SU-DHL-6 (cell line): ENCODE measurements around the gene BEAN1.

Experiments used
- H2AFZ ChIP-seq: fragments of 200-600 bp; sonication (generic); 2 replicates; pipeline ENCODE4 v1.6.1; 2014; ENCODE audit warnings: low read depth, mild to moderate bottlenecking, moderate library complexity, mixed read lengths, antibody characterized with exemption, low read length; ENCODE audit not compliant: severe bottlenecking
- H3F3A ChIP-seq: fragments of 200-600 bp; shearing (Covaris generic); 2 replicates; pipeline ENCODE4 v1.6.0; 2016; ENCODE audit warnings: antibody characterized with exemption, mild to moderate bottlenecking; ENCODE audit not compliant: insufficient read depth
- H3K27ac ChIP-seq: fragments of 200-600 bp; sonication (generic); 2 replicates; pipeline ENCODE4 v1.5.1; 2016; ENCODE audit warnings: low read depth, mild to moderate bottlenecking, low read length, moderate library complexity, mixed read lengths
- H3K27me3 ChIP-seq: fragments of 200-600 bp; sonication (generic), shearing (Covaris generic); 2 replicates; pipeline ENCODE4 v1.6.0; 2014; ENCODE audit warnings: mild to moderate bottlenecking, low read length
- H3K36me3 ChIP-seq: fragments of 200-600 bp; sonication (generic); 2 replicates; pipeline ENCODE4 v1.6.1; 2014; ENCODE audit warnings: mild to moderate bottlenecking, low read length, mixed read lengths
- H3K4me2 ChIP-seq: fragments of 300-600, 200-600 bp; shearing (Covaris generic), sonication (generic); 2 replicates; pipeline ENCODE4 v1.6.0; 2014; ENCODE audit warnings: low read length, low read depth, mild to moderate bottlenecking; ENCODE audit not compliant: poor library complexity, severe bottlenecking
- H3K4me3 ChIP-seq: fragments of 200-600 bp; sonication (generic); 2 replicates; pipeline ENCODE4 v1.5.1; 2014; ENCODE audit warnings: antibody characterized with exemption, low read length, mild to moderate bottlenecking, mixed read lengths; ENCODE audit not compliant: insufficient read depth, poor library complexity, severe bottlenecking
- H3K79me2 ChIP-seq: fragments of 200-600 bp; sonication (generic); 2 replicates; pipeline ENCODE4 v1.6.1; 2014; ENCODE audit warnings: mild to moderate bottlenecking, low read length, moderate library complexity; ENCODE audit not compliant: insufficient read depth
- H3K9ac ChIP-seq: fragments of 200-600 bp; sonication (generic); 2 replicates; pipeline ENCODE4 v1.7.0; 2014; ENCODE audit warnings: mild to moderate bottlenecking, low read length
- H3K9me2 ChIP-seq: fragments of 200-600 bp; sonication (generic); replicated peaks from 2 replicates; pipeline ENCODE4 v1.6.1; 2014; ENCODE audit warnings: low read length; ENCODE audit not compliant: insufficient read depth
- H3K9me3 ChIP-seq: fragments of 200-600 bp; sonication (generic); 2 replicates; pipeline ENCODE4 v1.6.1; 2014; ENCODE audit warnings: low read length, mixed read lengths; ENCODE audit not compliant: insufficient read depth
- H4K20me1 ChIP-seq: fragments of 200-600 bp; sonication (generic); 2 replicates; pipeline ENCODE4 v1.6.1; 2014; ENCODE audit warnings: low read depth, mild to moderate bottlenecking, antibody characterized with exemption, low read length, moderate library complexity, mixed read lengths
- CTCF ChIP-seq: fragments of 200-600 bp; sonication (generic); IDR thresholded peaks from one replicate; pipeline ENCODE4 v1.5.1; 2017; ENCODE audit warnings: antibody characterized with exemption, mild to moderate bottlenecking, low read length, moderate library complexity; ENCODE audit not compliant: insufficient read depth, poor library complexity, severe bottlenecking
- EZH2phosphoT487 ChIP-seq: fragments of 200-600 bp; sonication (generic), shearing (Covaris generic); conservative IDR thresholded peaks from 2 replicates; pipeline ENCODE4 v1.6.1; 2018; ENCODE audit warnings: mild to moderate bottlenecking, antibody characterized with exemption, low read length, moderate library complexity, mixed read lengths

The BEAN1 gene

GRCh38 chr16:66385415-66385814 lies 41.7 kb upstream of the BEAN1 start:
- Histone ChIP-seq H3F3A (no peaks in the 10 kb centered on the region), H3K79me2 (no peaks in the 10 kb centered on the region), H3K9ac (no peak overlapping the region), H3K27me3 (no peaks in the 10 kb centered on the region), H3K36me3 (no peaks in the 10 kb centered on the region), H2AFZ (no peak overlapping the region), H3K27ac (no peak overlapping the region), H3K4me3 (no peak overlapping the region), H3K9me3 (no peaks in the 10 kb centered on the region), H3K4me2 (no peak overlapping the region), H3K9me2 (no peaks in the 10 kb centered on the region), H4K20me1 (no peaks in the 10 kb centered on the region)
- TF ChIP-seq CTCF = no peak
- TF ChIP-seq EZH2phosphoT487 = no peak

- H3F3A ChIP-seq = no peaks in the 10 kb centered on the region
- H3K36me3 ChIP-seq = no peaks in the 10 kb centered on the region
- H3K9me3 ChIP-seq = no peaks in the 10 kb centered on the region
- H3K27me3 ChIP-seq = no peaks in the 10 kb centered on the region
- no peak for TF ChIP-seq EZH2phosphoT487
- TF ChIP-seq CTCF = no peak
- H3K9me2 ChIP-seq = no peaks in the 10 kb centered on the region
- no peaks in the 10 kb centered on the region for H4K20me1 ChIP-seq
- H3K9ac ChIP-seq = no peak overlapping the region
- H3K4me2 ChIP-seq = no peak overlapping the region
- H3K27ac ChIP-seq = no peak overlapping the region
- H3K79me2 ChIP-seq = no peaks in the 10 kb centered on the region
- no peak overlapping the region for H2AFZ ChIP-seq
- no peak overlapping the region for H3K4me3 ChIP-seq
Observed at GRCh38 chr16:66386629-66387622, 40.2 kb upstream of the BEAN1 start.

- Histone ChIP-seq H3K9ac (no peak overlapping the region), H3F3A (no peaks in the 10 kb centered on the region), H3K9me3 (no peaks in the 10 kb centered on the region), H3K9me2 (no peaks in the 10 kb centered on the region), H3K79me2 (no peaks in the 10 kb centered on the region), H3K4me2 (no peak overlapping the region), H2AFZ (no peak overlapping the region), H3K27ac (no peak overlapping the region), H3K27me3 (no peaks in the 10 kb centered on the region), H3K36me3 (no peaks in the 10 kb centered on the region), H3K4me3 (no peak overlapping the region), H4K20me1 (no peaks in the 10 kb centered on the region)
- no peak for TF ChIP-seq CTCF
- no peak for TF ChIP-seq EZH2phosphoT487
Observed at GRCh38 chr16:66387817-66388332, 39.2 kb upstream of the BEAN1 start.
